ENCODE measurements around the gene IRAK3. TPM values are rescaled to one million over a fixed set of nuclear protein-coding genes. Genes with fewer than 3 reads are reported as not detected.
"Not testable (repeated sequence)": the region's sequence is repeated elsewhere in the genome, so short reads cannot be mapped to it uniquely, and the experiment has no call there.

Gene IRAK3
- total RNA-seq, 1 experiment from 2014 or later = not detected

DNA sequence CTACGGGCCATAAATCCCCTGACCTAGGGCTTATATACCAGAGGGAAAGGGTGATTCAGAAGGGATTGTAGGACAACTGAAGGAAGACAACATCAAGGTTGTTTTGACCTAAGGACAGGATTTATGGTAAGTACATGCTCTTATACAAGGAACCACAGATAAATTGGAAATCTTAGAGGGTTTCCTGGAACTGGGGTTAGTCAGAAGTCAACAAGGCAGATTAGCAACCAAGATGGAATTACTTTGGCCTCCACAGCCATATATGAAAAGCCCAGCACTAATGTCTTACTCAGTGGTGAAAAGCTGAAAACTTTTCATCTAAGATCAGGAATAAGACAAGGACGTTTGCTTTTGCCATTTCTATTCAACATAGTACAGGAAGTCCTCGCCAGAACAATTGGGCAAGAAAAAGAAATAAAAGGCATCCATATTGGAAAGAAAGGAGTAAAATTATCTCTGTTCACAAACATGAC is 24.6 kb upstream of the IRAK3 start:
- H3K79me2 ChIP-seq (ENCODE audit: low read length) = peaks cover 89% of the 10 kb centered on the region
- H3K27ac ChIP-seq (ENCODE audit: low read length) = no peak overlapping the region
- H2AFZ ChIP-seq (ENCODE audit: low read length) = no peak overlapping the region
- H3K9me2 ChIP-seq (replicated peaks; ENCODE audit: insufficient read depth, low read length) = no peaks in the 10 kb centered on the region
- 0 out of 2 replicates have a peak, but pooled peaks cover 3% of the 10 kb centered on the region for H3K9me3 ChIP-seq (ENCODE audit: low read length)
- H3K4me3 ChIP-seq (ENCODE audit: low read length) = no peak overlapping the region
- H4K20me1 ChIP-seq (ENCODE audit: insufficient read depth, low read depth, low read length) = no peaks in the 10 kb centered on the region
- H3K4me2 ChIP-seq (ENCODE audit: low read depth, low read length, poor library complexity, severe bottlenecking) = no peak overlapping the region
- peaks cover 15% of the 10 kb centered on the region for H3K4me1 ChIP-seq (ENCODE audit: low read length)
- no peaks in the 10 kb centered on the region for H3K27me3 ChIP-seq (ENCODE audit: low read length)
- no peak for DNase-seq
- no peak overlapping the region for H3K9ac ChIP-seq (ENCODE audit: low read length)
- peaks cover 29% of the 10 kb centered on the region for H3K36me3 ChIP-seq (ENCODE audit: insufficient read depth, low read length)

DNA sequence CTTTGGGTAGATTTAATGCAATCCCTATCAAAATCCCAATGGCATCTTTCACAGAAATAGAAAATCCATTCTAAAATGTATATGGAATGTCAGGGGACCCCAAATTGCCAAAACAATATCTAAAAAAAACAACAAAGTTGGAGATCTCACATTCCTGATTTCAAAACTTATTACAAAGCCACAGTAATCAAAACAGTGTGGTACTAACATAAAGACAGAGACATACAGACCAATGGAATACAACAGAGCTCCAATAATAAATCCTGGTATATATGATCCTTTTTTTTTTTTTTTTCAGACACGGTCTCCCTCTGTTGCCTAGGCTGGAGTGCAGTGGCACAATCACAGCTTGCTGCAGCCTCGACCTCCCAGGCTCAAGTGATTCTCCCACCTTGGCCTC is 23.9 kb upstream of the IRAK3 start:
- Histone ChIP-seq H3K4me2 (ENCODE audit: low read depth, low read length, poor library complexity, severe bottlenecking) (no peak overlapping the region), H3K36me3 (ENCODE audit: insufficient read depth, low read length) (peaks cover 25% of the 10 kb centered on the region), H3K27ac (ENCODE audit: low read length) (no peak overlapping the region), H3K9ac (ENCODE audit: low read length) (no peak overlapping the region), H4K20me1 (ENCODE audit: insufficient read depth, low read depth, low read length) (no peaks in the 10 kb centered on the region), H3K27me3 (ENCODE audit: low read length) (no peaks in the 10 kb centered on the region), H3K9me3 (ENCODE audit: low read length) (0 out of 2 replicates have a peak, but pooled peaks cover 3% of the 10 kb centered on the region), H3K4me1 (ENCODE audit: low read length) (peaks cover 15% of the 10 kb centered on the region), H3K79me2 (ENCODE audit: low read length) (peaks cover 81% of the 10 kb centered on the region), H2AFZ (ENCODE audit: low read length) (no peak overlapping the region), H3K9me2 (replicated peaks; ENCODE audit: insufficient read depth, low read length) (no peaks in the 10 kb centered on the region), H3K4me3 (ENCODE audit: low read length) (no peak overlapping the region)
- no peak for DNase-seq

DNA sequence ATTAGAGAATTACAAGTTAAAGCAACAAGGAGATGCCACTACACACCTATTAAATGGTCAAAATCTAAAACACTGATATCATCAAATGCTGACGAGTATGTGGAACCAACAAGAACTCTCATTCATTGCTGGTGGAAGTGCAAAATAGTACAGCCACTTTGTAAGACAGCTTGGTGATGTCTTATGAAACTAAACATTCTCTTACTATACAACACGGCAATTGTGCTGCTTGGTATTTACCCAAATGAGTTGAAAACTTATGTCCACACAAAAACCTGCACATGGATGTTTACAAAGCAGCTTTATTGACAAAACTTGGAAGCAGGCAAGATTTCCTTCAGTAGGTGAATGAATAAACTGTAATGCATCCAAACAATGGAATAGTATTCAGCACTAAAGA is 22.5 kb upstream of the IRAK3 start:
- H3K27ac ChIP-seq (ENCODE audit: low read length) = no peak overlapping the region
- H3K9me2 ChIP-seq (replicated peaks; ENCODE audit: insufficient read depth, low read length) = no peaks in the 10 kb centered on the region
- H3K9me3 ChIP-seq (ENCODE audit: low read length) = 0 out of 2 replicates have a peak, but pooled peaks cover 3% of the 10 kb centered on the region
- DNase-seq = no peak
- H3K36me3 ChIP-seq (ENCODE audit: insufficient read depth, low read length) = peaks cover 23% of the 10 kb centered on the region
- no peak overlapping the region for H3K9ac ChIP-seq (ENCODE audit: low read length)
- H3K27me3 ChIP-seq (ENCODE audit: low read length) = no peaks in the 10 kb centered on the region
- no peak overlapping the region for H2AFZ ChIP-seq (ENCODE audit: low read length)
- no peak overlapping the region for H3K4me2 ChIP-seq (ENCODE audit: low read depth, low read length, poor library complexity, severe bottlenecking)
- H4K20me1 ChIP-seq (ENCODE audit: insufficient read depth, low read depth, low read length) = no peaks in the 10 kb centered on the region
- peaks cover 18% of the 10 kb centered on the region for H3K4me1 ChIP-seq (ENCODE audit: low read length)
- peaks cover 72% of the 10 kb centered on the region for H3K79me2 ChIP-seq (ENCODE audit: low read length)
- H3K4me3 ChIP-seq (ENCODE audit: low read length) = no peak overlapping the region

DNA sequence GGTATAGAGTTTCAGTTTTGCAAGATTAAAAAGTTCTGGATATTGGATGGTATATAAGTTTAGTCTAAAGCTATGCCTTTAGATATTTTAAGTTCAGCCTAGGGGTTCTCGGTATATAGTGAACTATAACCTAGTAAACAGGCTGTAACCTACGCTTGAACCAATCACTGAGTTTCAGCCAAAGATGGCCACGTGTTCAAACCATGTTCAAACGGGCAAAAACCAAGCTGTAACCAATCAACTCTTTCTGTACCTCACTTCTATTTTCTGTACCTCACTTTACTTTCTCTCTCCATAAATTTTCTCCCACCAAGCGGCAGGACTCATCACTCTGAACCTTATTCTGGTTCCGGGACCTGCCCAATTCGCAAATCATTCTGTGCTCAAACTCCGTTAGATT is 20.6 kb upstream of the IRAK3 start:
- Histone ChIP-seq H3K27ac (ENCODE audit: low read length) (peak overlapping the region; percentile 95), H2AFZ (ENCODE audit: low read length) (0 out of 2 replicates have a peak overlapping the region, but pooled peaks have one; percentile 8), H3K4me1 (ENCODE audit: low read length) (peaks cover 15% of the 10 kb centered on the region), H3K9me3 (ENCODE audit: low read length) (0 out of 2 replicates have a peak, but pooled peaks cover 3% of the 10 kb centered on the region), H3K27me3 (ENCODE audit: low read length) (no peaks in the 10 kb centered on the region), H3K4me2 (ENCODE audit: low read depth, low read length, poor library complexity, severe bottlenecking) (peak overlapping the region; percentile 80), H3K79me2 (ENCODE audit: low read length) (peaks cover 54% of the 10 kb centered on the region), H3K9ac (ENCODE audit: low read length) (peak overlapping the region; percentile 89), H4K20me1 (ENCODE audit: insufficient read depth, low read depth, low read length) (no peaks in the 10 kb centered on the region), H3K4me3 (ENCODE audit: low read length) (peak overlapping the region; percentile 79), H3K36me3 (ENCODE audit: insufficient read depth, low read length) (peaks cover 23% of the 10 kb centered on the region), H3K9me2 (replicated peaks; ENCODE audit: insufficient read depth, low read length) (no peaks in the 10 kb centered on the region)
- peak; percentile 76 for DNase-seq

DNA sequence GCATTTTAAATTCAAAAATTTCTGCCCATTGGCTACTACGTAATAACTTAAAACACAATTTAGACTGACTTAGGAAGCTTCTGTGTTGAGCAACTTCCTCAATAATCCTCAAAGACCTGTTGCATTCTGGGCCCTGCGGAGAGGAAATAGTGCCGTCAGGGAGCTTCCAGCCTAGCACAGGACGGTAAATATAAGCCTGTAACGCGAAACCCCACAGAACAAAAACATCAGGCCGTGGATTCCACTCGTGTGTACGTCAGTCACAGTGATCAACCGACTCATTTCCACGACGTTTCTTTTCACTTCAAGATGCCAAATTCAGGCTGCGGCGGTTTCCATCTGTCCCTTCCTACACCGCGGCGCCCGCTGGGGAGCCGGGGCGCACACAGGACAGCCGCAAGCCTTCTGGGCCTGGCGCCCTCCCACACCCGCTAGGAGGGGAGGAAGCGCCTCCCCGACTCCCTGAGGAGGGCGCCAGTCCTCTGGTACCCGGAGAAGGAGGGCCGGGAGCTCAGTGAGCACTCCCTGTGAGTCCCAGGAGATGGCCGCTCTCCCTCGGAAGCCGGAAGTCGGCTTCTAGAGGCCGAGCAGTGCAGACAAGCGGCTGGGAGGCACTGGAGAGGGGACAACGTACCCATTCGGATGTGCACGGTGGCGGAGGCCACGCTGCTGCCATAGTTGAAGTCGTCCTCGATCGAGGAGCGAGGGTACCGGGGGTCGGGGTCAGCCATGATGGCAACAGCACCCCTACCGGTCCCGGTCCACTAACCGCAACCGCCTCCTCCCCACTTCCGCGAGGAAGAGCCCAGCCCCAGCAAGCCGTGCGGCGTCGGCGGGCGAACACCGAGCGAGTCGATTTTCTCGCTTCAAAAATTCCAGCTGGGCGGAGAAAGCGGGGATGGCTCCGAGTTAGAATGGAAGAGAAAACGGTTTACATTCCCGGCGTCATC is 19.5 kb upstream of the IRAK3 start, which contains the start of gene TMBIM4:
TMBIM4 (minus strand) TSS at position 776 of the 950 bp plus-strand sequence; CDS start at position 731, 45 bp downstream.
- Histone ChIP-seq H3K4me2 (ENCODE audit: low read depth, low read length, poor library complexity, severe bottlenecking) (peak within 1 kb of the TSS; percentile 80), H3K27ac (ENCODE audit: low read length) (peak within 1 kb of the TSS; percentile 95), H3K27me3 (ENCODE audit: low read length) (no peaks in the 10 kb centered on the region), H3K9me2 (replicated peaks; ENCODE audit: insufficient read depth, low read length) (no peaks in the 10 kb centered on the region), H3K4me3 (ENCODE audit: low read length) (peak within 1 kb of the TSS; percentile 79), H3K9me3 (ENCODE audit: low read length) (0 out of 2 replicates have a peak, but pooled peaks cover 3% of the 10 kb centered on the region), H3K79me2 (ENCODE audit: low read length) (peaks cover 43% of the 10 kb centered on the region), H3K4me1 (ENCODE audit: low read length) (peaks cover 15% of the 10 kb centered on the region), H3K36me3 (ENCODE audit: insufficient read depth, low read length) (peaks cover 23% of the 10 kb centered on the region), H2AFZ (ENCODE audit: low read length) (peak within 1 kb of the TSS; percentile 61; the same call in 1 of the 2 replicates), H3K9ac (ENCODE audit: low read length) (peak within 1 kb of the TSS; percentile 89), H4K20me1 (ENCODE audit: insufficient read depth, low read depth, low read length) (no peaks in the 10 kb centered on the region)
- peak; percentile 95 for DNase-seq

DNA sequence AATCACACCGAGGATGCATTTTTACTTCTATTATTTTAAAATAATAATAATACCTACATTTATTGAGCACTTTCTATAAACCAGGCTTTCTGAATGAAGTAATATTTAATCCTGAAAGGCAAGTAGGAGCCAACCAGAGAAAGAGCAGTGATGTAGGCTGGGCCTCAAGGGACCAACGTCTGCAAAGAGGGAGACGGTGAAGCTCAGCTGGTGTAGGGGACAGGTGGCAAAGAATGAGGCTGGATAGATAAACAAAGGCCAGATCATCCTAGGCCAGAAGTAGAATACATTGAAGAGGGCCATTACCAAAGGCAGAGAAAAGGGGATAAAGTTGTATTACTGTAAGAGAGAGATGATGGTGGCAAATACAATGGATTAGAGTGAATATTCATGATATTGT is 18.4 kb upstream of the IRAK3 start:
- DNase-seq = no peak
- peaks cover 32% of the 10 kb centered on the region for H3K79me2 ChIP-seq (ENCODE audit: low read length)
- peaks cover 15% of the 10 kb centered on the region for H3K4me1 ChIP-seq (ENCODE audit: low read length)
- H3K4me2 ChIP-seq (ENCODE audit: low read depth, low read length, poor library complexity, severe bottlenecking) = peak overlapping the region; percentile 80
- no peaks in the 10 kb centered on the region for H4K20me1 ChIP-seq (ENCODE audit: insufficient read depth, low read depth, low read length)
- no peaks in the 10 kb centered on the region for H3K9me2 ChIP-seq (replicated peaks; ENCODE audit: insufficient read depth, low read length)
- H3K9ac ChIP-seq (ENCODE audit: low read length) = no peak overlapping the region
- H3K27ac ChIP-seq (ENCODE audit: low read length) = no peak overlapping the region
- no peaks in the 10 kb centered on the region for H3K27me3 ChIP-seq (ENCODE audit: low read length)
- 0 out of 2 replicates have a peak, but pooled peaks cover 3% of the 10 kb centered on the region for H3K9me3 ChIP-seq (ENCODE audit: low read length)
- peaks cover 17% of the 10 kb centered on the region for H3K36me3 ChIP-seq (ENCODE audit: insufficient read depth, low read length)
- H2AFZ ChIP-seq (ENCODE audit: low read length) = no peak overlapping the region
- peak overlapping the region; percentile 79 for H3K4me3 ChIP-seq (ENCODE audit: low read length)

DNA sequence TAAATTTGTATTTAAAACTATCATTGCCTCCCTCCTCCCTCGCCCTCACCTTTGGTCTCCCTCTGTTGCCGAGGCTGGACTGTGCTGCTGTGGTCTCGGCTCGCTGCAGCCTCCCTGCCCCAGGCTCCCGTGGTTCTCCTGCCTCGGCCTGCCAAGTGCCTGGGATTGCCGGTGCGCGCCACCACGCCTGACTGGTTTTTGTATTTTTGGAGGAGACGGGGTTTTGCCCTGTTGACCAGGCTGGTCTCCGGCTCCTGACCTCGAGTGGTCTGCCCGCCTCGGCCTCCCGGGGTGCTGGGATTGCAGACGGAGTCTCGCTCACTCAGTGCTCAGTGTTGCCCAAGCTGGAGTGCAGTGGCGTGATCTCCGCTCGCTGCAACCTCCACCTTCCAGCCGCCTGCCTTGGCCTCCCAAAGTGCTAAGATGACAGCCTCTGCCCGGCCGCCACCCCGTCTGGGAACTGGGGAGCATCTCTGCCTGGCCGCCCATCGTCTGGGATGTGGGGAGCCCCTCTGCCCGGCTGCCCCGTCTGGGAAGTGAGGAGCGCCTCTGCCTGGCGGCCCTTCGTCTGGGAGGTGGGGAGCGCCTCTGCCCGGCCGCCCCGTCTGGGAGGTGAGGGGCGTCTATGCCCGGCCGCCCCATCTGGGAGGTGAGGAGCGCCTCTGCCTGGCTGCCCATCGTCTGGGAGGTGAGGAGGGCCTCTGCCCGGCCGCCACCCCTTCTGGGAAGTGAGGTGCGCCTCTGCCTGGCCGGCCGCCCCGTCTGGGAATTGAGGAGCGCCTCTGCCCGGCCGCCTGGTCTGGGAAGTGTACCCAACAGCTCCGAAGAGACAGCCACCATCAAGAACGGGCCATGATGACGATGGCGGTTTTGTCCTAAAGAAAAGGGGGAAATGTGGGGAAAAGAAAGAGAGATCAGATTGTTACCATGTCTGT is 14.4 kb upstream of the IRAK3 start:
- H3K27ac ChIP-seq (ENCODE audit: low read length); H3K27me3 ChIP-seq (ENCODE audit: low read length); H2AFZ ChIP-seq (ENCODE audit: low read length); H4K20me1 ChIP-seq (ENCODE audit: insufficient read depth, low read depth, low read length); H3K9ac ChIP-seq (ENCODE audit: low read length); H3K36me3 ChIP-seq (ENCODE audit: insufficient read depth, low read length); H3K79me2 ChIP-seq (ENCODE audit: low read length); H3K4me2 ChIP-seq (ENCODE audit: low read depth, low read length, poor library complexity, severe bottlenecking); H3K9me2 ChIP-seq (replicated peaks; ENCODE audit: insufficient read depth, low read length); H3K9me3 ChIP-seq (ENCODE audit: low read length); H3K4me1 ChIP-seq (ENCODE audit: low read length); DNase-seq; H3K4me3 ChIP-seq (ENCODE audit: low read length): not testable (repeated sequence)

Measured in Karpas-422 (cell line).